Thyroid gland (tissue), 4 donors: ENCODE results near the gene UBE2D1. TPM values are rescaled to one million over a fixed set of nuclear protein-coding genes. Genes with fewer than 3 reads are reported as not detected.

ENCODE experiments used
- DNase-seq, 2 donors: peaks; one replicate each; pipeline ENCODE4 v3.0.0-alpha.2; 2019
- H3K27ac ChIP-seq, 3 donors: fragments of 200-600 bp; sonication (generic); 1 replicate in 2 of 3; 2 replicates in 1 of 3; pipeline ENCODE4 v1.5.1; 2016 to 2019; ENCODE audit warnings: mild to moderate bottlenecking in 1 of 3, moderate library complexity in 1 of 3
- H3K27me3 ChIP-seq: fragments of 200-600 bp; sonication (generic); one replicate; pipeline ENCODE4 v1.5.1; 2019
- H3K36me3 ChIP-seq, 2 donors: fragments of 200-600 bp; sonication (generic); one replicate each; pipeline ENCODE4 v1.5.1; 2016 to 2019
- H3K4me1 ChIP-seq, 2 donors: fragments of 200-600 bp; sonication (generic); one replicate each; pipeline ENCODE4 v1.5.1; 2017 to 2019
- H3K4me3 ChIP-seq, 3 donors: fragments of 200-600 bp; sonication (generic); replicated peaks in 1 of 3; 1 replicate in 2 of 3; 2 replicates in 1 of 3; pipeline ENCODE4 v1.5.1; 2016; ENCODE audit warnings: mild to moderate bottlenecking in 1 of 3
- H3K9me3 ChIP-seq: fragments of 200-600 bp; sonication (generic); one replicate; pipeline ENCODE4 v1.5.1; 2017
- POLR2A ChIP-seq, 2 donors: fragments of 450-650 bp; IDR thresholded peaks; one replicate each; pipeline ENCODE4 v1.6.1; 2017; ENCODE audit warnings: antibody characterized with exemption in 2 of 2, mild to moderate bottlenecking in 2 of 2, moderate library complexity in 1 of 2
- WGBS, 2 donors: methylation state at CpG; one replicate each; pipeline ENCODE4 v1.1.5; 2017; 5-methylcytosine and 5-hydroxymethylcytosine counted together
- intact Hi-C: fragments of 100-400 bp; cut with DNase I; formaldehyde crosslinking; loops from one replicate; pipeline ENCODE4 v1.15.1; 2023
- total RNA-seq, 4 donors: library from RNA; depleted of rRNA; stranded (reverse); fragments of >200 nt; gene quantifications; one replicate each; pipeline ENCODE4 v1.2.3, GENCODE V29; 2016
- TF ChIP-seq, protein P1 (sequence below), 6 experiments: fragments of 200-600 bp in 3 of 6; fragments of 450-650 bp in 3 of 6; sonication (generic) in 3 of 6; IDR thresholded peaks; one replicate each; pipeline ENCODE4 v1.5.1; 2016 to 2019; ENCODE audit warnings: antibody characterized with exemption in 6 of 6, mild to moderate bottlenecking in 2 of 6, inconsistent platforms in 1 of 6, moderate library complexity in 1 of 6

The UBE2D1 gene
- total RNA-seq, 4 donors from 2014 or later = 11.3 to 25.4 (median 18.7) TPM

DNA sequence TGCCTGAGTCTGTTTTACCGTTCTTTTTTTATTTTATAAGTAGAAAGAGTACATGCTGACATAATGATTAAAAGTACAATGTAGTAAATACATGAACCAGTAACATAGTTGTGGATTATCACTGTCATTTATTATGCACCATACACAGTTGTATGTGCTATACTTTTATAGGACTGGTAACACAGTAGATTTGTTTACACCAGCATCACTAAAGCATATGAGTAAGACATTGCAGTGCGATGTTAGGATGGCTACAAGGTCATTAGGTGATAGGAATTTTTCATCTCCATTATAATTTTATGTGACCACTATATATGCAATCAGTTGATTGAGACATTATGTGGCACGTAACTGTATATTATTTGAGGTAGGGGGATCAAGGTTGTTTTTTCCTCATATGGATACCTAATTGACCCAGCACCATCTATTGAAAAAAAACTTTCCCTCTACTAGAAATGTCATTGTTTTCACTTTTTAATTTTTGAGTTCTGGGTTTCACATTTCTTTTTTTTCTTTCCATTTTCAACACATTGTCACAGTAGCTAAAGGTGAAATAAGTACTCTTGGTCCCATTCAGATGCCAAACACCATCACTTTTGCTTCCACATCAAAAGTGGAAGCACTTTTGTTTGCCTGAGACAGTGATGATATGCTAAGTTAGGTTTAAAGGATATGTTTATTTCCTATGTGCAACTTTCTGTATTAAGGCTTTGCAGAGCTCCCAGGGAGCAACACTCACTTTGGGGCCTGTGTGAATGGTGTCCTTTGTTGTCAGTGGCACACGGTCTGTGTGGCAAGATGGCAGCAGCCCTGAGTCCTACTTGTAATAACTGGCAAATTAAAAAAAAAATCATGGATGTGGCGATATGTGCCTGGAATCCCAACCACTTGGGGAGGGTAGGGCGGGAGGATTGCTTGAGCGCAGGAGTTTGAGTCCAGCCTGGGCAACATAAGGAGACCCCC lies 17.1 kb downstream of the UBE2D1 start:
- H3K4me1 ChIP-seq = peaks cover 0 to 3% of the 10 kb centered on the region in 2 donors
- H3K27me3 ChIP-seq = no peaks in the 10 kb centered on the region
- intact Hi-C loops = no loop called here
- no peak for TF ChIP-seq POLR2A (IDR thresholded peaks at IDR 0.05)
- TF ChIP-seq, protein P1, sequence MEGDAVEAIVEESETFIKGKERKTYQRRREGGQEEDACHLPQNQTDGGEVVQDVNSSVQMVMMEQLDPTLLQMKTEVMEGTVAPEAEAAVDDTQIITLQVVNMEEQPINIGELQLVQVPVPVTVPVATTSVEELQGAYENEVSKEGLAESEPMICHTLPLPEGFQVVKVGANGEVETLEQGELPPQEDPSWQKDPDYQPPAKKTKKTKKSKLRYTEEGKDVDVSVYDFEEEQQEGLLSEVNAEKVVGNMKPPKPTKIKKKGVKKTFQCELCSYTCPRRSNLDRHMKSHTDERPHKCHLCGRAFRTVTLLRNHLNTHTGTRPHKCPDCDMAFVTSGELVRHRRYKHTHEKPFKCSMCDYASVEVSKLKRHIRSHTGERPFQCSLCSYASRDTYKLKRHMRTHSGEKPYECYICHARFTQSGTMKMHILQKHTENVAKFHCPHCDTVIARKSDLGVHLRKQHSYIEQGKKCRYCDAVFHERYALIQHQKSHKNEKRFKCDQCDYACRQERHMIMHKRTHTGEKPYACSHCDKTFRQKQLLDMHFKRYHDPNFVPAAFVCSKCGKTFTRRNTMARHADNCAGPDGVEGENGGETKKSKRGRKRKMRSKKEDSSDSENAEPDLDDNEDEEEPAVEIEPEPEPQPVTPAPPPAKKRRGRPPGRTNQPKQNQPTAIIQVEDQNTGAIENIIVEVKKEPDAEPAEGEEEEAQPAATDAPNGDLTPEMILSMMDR (IDR thresholded peaks at IDR 0.05) = no peak
- no peak for DNase-seq
- H3K9me3 ChIP-seq = no peaks in the 10 kb centered on the region
- no peak overlapping the region for H3K27ac ChIP-seq
- no peaks in the 10 kb centered on the region for H3K36me3 ChIP-seq
- 97 to 98% methylated on average over 7 of the region's 7 CpGs for WGBS, 2 donors
- no peak overlapping the region for H3K4me3 ChIP-seq

DNA sequence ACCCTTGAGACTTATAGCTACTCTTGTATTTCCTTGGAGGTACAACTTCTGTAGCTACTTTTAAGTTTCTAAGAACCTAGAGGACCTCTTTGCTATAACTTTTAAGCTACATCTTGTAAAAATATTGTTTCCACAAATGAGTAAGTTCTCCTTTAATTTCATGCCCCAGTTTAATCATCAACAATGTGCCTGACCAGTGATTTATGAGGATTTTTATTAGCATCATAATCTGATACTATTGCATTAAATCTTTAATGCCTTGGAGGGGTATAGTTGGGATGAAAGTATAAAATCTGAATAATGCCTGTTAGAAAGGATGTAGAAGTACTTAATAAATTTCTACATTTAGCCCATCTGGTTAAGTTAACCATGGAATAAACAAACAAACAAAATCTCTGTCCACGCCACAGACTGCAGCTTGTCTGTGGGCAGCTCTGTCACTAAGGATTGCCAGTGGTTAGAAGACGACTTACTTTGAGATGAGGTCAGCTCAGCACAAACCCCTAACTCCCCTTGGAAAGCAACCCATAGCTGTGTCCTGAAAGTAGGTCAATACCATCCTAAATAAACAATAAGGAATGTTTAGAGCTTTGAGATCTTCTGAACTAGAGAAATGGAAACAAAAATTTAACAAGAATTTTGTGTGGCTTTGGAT lies 18.3 kb downstream of the UBE2D1 start:
- H3K9me3 ChIP-seq = no peaks in the 10 kb centered on the region
- H3K27me3 ChIP-seq = no peaks in the 10 kb centered on the region
- TF ChIP-seq POLR2A (IDR thresholded peaks at IDR 0.05) = no peak
- TF ChIP-seq, protein P1 (IDR thresholded peaks at IDR 0.05) = no peak
- H3K4me3 ChIP-seq = no peak overlapping the region
- peaks cover 0 to 3% of the 10 kb centered on the region in 2 donors for H3K4me1 ChIP-seq
- 56 to 64% methylated on average over 2 of the region's 2 CpGs for WGBS, 2 donors
- H3K36me3 ChIP-seq = no peaks in the 10 kb centered on the region
- intact Hi-C loops = no loop called here
- no peak for DNase-seq
- H3K27ac ChIP-seq = no peak overlapping the region

DNA sequence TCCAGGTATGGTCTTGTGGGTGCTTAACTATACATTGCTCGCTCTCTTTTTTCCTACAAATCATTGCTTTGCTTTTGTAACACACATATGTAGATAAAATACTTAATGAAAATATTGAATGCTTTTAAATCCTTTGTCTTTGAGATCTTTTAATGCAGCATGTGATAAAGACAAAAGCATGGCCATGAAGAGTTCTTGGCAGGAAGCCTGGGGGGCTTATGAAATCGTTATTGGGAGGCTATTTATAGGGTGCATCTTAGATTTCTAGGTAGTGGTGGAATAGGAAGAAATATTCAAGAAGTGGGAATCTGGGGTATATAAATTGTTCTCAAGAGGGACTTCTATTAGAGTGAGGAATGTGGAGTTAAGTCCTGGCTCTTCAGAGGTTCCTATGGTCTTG lies 21.9 kb downstream of the UBE2D1 start:
- no peak overlapping the region for H3K4me3 ChIP-seq
- no peak overlapping the region for H3K27ac ChIP-seq
- intact Hi-C loops = no loop called here
- 53 to 55% methylated on average over 2 of the region's 2 CpGs for WGBS, 2 donors
- peaks cover 0 to 3% of the 10 kb centered on the region in 2 donors for H3K4me1 ChIP-seq
- no peaks in the 10 kb centered on the region for H3K9me3 ChIP-seq
- no peaks in the 10 kb centered on the region for H3K36me3 ChIP-seq
- no peak for TF ChIP-seq POLR2A (IDR thresholded peaks at IDR 0.05)
- TF ChIP-seq, protein P1 (IDR thresholded peaks at IDR 0.05) = no peak
- H3K27me3 ChIP-seq = no peaks in the 10 kb centered on the region
- no peak for DNase-seq

DNA sequence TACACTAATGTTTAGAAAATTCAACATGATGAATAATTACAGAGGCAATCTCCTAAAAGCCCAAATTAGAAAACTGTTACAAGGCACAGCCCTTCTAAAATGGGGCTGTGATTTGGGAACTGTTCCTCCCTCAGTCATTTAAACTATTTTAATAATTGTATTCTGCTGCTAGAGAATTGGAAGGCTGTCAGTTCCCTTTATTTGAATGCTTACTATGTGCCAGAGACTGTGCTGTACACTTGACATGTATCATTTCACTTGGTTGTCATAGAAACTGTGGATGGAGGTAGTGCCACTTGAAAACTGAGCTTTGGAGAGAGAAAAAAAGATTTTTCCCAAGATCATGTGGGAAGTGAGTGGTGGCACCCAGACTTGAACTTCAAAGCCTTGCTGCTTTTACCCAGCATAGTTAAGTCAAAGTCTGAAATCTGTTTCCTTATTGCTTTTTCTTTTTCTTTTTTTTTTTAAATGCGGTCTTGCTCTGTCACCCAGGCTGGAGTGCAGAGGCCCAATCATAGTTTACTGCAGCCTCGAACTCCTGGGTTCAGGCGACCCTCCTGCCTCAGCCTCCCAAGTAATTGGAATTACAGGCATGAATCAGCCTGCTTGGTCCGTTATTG lies 23.6 kb downstream of the UBE2D1 start:
- H3K9me3 ChIP-seq = no peaks in the 10 kb centered on the region
- H3K27ac ChIP-seq = no peak overlapping the region
- H3K4me1 ChIP-seq = peaks cover 0 to 3% of the 10 kb centered on the region in 2 donors
- no peaks in the 10 kb centered on the region for H3K36me3 ChIP-seq
- no peak for DNase-seq
- intact Hi-C loops = no loop called here
- no peak overlapping the region for H3K4me3 ChIP-seq
- no peaks in the 10 kb centered on the region for H3K27me3 ChIP-seq
- 91 to 92% methylated on average over 4 of the region's 4 CpGs for WGBS, 2 donors
- no peak for TF ChIP-seq POLR2A (IDR thresholded peaks at IDR 0.05)
- TF ChIP-seq, protein P1 (IDR thresholded peaks at IDR 0.05) = no peak
